BJ (cell line): ENCODE measurements around the gene TRIM67. TPM values are rescaled to one million over a fixed set of nuclear protein-coding genes. Genes with fewer than 3 reads are reported as not detected.
"Not testable (repeated sequence)": the region's sequence is repeated elsewhere in the genome, so short reads cannot be mapped to it uniquely, and the experiment has no call there.

ENCODE experiments used
- CTCF ChIA-PET: fragments of 350-600 bp; formaldehyde crosslinking; extraction: SDS; loops from one replicate; lab custom pipeline; 2021; ENCODE audit warnings: antibody characterized with exemption, inconsistent platforms; lab: Yijun Ruan, JAX
- POLR2A ChIA-PET: fragments of 300-600 bp; sonication (Branson Sonifier 250); formaldehyde crosslinking; extraction: SDS; loops from one replicate; lab custom pipeline; 2021; ENCODE audit warnings: antibody characterized with exemption; lab: Charles Lee
- DNase-seq: peaks from one replicate; pipeline ENCODE4 v3.0.0-alpha.2; 2011; ENCODE audit warnings: low read depth
- H3K27me3 ChIP-seq: 2 replicates; pipeline ENCODE4 v1.6.0; 2011; ENCODE audit warnings: low read length; ENCODE audit not compliant: control insufficient read depth, insufficient read depth
- H3K36me3 ChIP-seq: 2 replicates; pipeline ENCODE4 v1.5.1; 2011; ENCODE audit warnings: low read length; ENCODE audit not compliant: control insufficient read depth, insufficient read depth
- H3K4me3 ChIP-seq: 2 replicates; pipeline ENCODE4 v1.5.1; 2011; ENCODE audit warnings: low read depth, mild to moderate bottlenecking, control low read depth, low read length
- polyA plus RNA-seq: library from polyadenylated mRNA; depleted of rRNA; stranded (reverse); fragments of >200 nt; gene quantifications from 2 replicates; pipeline ENCODE4 v1.2.3, GENCODE V29; 2011
- TF ChIP-seq, protein P1 (sequence below): IDR thresholded peaks from 2 replicates; pipeline ENCODE4 v1.5.1; 2011; ENCODE audit warnings: low read depth, mild to moderate bottlenecking, control low read depth, inconsistent platforms, low read length, moderate library complexity; ENCODE audit not compliant: insufficient read depth

TRIM67 gene
- polyA plus RNA-seq, 1 experiment, result 0.02 TPM

DNA sequence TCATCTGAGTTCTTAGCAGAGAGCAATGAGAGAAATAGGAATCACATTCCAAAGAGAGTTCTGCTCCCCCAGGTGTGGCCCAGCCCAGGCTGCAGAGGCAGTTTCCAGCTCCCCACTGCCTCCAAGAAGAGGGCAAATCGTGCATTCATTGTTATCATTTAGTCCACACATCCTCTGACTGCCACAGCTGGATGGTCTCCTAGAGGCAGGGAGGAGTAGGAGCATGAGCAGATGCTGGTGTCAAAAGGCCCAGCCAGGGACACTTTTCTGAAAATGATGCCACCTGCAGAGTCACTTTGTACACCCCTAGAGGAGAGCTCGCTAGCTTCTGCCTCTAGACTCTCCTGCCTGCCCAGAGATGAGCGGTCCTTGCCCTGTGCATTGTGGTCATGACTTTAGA, 45.6 kb downstream of the TRIM67 start:
- ChIA-PET POLR2A (no interaction called here), CTCF (interaction anchor here (0.5 to 2.3 kb wide), 11 partner anchors 10 to 410 kb away, joined by 3 to 18 read pairs (median 4); partner anchors contain the start of gene FAM89A)
- H3K4me3 ChIP-seq, result no peak overlapping the region
- no peak for DNase-seq
- no peaks in the 10 kb centered on the region for H3K36me3 ChIP-seq
- H3K27me3 ChIP-seq, result peaks cover 7% of the 10 kb centered on the region
- TF ChIP-seq, protein P1, sequence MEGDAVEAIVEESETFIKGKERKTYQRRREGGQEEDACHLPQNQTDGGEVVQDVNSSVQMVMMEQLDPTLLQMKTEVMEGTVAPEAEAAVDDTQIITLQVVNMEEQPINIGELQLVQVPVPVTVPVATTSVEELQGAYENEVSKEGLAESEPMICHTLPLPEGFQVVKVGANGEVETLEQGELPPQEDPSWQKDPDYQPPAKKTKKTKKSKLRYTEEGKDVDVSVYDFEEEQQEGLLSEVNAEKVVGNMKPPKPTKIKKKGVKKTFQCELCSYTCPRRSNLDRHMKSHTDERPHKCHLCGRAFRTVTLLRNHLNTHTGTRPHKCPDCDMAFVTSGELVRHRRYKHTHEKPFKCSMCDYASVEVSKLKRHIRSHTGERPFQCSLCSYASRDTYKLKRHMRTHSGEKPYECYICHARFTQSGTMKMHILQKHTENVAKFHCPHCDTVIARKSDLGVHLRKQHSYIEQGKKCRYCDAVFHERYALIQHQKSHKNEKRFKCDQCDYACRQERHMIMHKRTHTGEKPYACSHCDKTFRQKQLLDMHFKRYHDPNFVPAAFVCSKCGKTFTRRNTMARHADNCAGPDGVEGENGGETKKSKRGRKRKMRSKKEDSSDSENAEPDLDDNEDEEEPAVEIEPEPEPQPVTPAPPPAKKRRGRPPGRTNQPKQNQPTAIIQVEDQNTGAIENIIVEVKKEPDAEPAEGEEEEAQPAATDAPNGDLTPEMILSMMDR, result no peak

DNA sequence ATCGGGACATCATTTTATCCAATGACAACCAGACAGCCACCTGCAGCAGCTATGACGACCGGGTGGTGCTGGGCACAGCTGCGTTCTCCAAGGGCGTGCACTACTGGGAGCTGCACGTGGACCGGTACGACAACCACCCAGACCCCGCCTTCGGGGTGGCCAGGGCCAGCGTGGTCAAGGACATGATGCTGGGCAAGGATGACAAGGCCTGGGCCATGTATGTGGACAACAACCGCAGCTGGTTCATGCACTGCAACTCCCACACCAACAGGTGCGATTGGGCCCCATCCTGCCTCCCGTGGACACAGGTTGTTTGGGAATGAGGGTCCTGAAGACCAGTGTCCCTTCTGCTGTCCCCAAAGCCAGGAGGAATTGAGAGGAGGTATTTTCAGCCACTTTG, 47.1 kb downstream of the TRIM67 start:
- ChIA-PET POLR2A (no interaction called here), CTCF (interaction anchor here (0.8 to 3.9 kb wide), 5 partner anchors 10 to 576 kb away, joined by 3 to 49 read pairs (median 3); no protein-coding TSS in a partner anchor)
- DNase-seq, result no peak
- Histone ChIP-seq H3K27me3 (peaks cover 6% of the 10 kb centered on the region), H3K4me3 (no peak overlapping the region), H3K36me3 (no peaks in the 10 kb centered on the region)
- TF ChIP-seq, protein P1, result no peak

DNA sequence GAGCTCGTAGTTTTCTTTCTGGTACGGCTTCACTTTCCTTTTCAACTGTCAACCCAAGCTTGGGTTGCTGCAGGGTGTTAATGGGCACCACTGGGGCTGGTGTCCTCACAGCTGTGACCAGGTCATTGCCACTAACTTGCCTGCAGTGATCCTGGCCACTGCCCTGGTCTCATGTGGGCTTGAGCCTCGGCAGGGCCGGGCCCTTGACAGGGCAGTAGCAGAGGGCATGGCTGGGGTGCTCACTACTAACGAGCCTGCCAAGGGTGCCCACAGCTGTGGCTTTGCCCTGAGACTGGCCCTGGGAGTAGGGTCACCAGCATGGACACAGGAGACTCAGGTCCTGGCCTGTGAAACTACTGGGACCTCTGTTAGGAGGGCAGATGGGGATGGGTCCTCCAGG, 47.7 kb downstream of the TRIM67 start:
- peaks cover 7% of the 10 kb centered on the region for H3K27me3 ChIP-seq
- no peak overlapping the region for H3K4me3 ChIP-seq
- TF ChIP-seq, protein P1, result no peak
- ChIA-PET POLR2A (no interaction called here), CTCF (interaction anchor here (0.8 to 3.9 kb wide), 11 partner anchors 10 to 577 kb away, joined by 3 to 49 read pairs (median 4); no protein-coding TSS in a partner anchor)
- H3K36me3 ChIP-seq, result no peaks in the 10 kb centered on the region
- DNase-seq, result no peak

DNA sequence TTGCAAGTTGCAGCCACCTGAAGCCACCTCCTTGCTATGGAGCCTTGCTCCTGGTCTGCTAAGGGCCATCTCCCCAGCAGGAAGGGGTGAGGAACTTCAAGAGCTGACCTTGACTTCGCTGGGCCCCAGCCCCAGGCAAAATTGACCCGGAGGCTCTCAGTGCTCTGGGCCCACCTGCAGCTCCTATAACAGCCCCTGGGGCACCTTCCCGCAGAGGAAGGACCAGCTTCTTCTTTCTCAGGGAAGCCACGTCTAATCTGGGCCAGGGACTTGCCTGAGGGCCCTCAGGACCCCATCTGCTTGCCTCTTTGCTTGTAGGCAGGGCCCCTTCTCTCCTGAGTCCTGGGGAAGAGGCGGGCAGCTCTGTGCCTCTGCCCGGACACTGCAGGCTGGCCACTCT, 48.3 kb downstream of the TRIM67 start:
- TF ChIP-seq, protein P1, result no peak
- peaks cover 10% of the 10 kb centered on the region for H3K27me3 ChIP-seq
- no peak for DNase-seq
- H3K4me3 ChIP-seq, result no peak overlapping the region
- H3K36me3 ChIP-seq, result no peaks in the 10 kb centered on the region
- CTCF ChIA-PET, result interaction anchor here (0.6 to 3.9 kb wide), 20 partner anchors 11 to 466 kb away, joined by 3 to 49 read pairs (median 5); no protein-coding TSS in a partner anchor
- POLR2A ChIA-PET, result no interaction called here

DNA sequence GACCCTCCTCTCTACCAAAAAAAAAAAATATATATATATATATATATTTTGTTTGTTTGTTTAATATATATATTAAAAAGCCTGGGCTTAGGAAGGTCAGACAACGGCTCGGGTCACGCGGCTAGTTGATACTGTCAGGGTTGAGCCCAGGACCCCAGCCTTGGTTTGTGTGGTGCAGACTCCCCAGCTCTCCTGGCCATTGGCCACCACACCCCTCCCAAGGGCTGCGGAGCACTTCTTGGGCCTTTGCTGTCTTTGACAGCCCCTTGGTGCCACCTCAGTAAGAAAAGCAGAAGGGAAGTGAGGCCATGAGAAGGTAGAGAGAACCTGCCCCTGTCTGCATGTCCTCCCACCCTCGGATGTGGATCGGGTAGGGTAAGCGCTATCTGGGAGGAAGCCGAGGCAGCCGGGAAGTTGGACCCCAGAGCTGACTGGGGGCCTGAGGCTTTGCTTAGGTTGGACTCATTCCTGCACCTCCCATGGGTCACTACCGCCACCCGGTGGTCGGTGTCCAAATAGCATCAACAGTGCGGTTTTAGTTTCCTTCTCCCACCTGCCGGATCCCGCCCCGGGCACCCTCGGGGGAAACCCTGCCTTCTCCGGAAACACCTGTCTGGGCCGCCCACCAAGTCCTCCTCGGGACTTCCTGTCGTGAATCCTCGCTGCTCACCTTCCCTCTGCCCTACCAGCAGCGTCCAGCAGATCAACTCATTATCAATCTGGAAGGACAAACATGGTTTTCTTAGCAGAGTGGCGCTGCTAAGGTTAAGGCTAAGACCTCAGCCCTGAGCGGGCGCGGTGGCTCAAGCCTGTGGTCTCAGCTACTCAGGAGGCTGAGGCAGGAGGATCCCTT, 49.4 kb downstream of the TRIM67 start:
- CTCF ChIA-PET, result interaction anchor here (0.6 to 3.9 kb wide), 24 partner anchors 16 to 438 kb away, joined by 3 to 49 read pairs (median 4); no protein-coding TSS in a partner anchor

DNA sequence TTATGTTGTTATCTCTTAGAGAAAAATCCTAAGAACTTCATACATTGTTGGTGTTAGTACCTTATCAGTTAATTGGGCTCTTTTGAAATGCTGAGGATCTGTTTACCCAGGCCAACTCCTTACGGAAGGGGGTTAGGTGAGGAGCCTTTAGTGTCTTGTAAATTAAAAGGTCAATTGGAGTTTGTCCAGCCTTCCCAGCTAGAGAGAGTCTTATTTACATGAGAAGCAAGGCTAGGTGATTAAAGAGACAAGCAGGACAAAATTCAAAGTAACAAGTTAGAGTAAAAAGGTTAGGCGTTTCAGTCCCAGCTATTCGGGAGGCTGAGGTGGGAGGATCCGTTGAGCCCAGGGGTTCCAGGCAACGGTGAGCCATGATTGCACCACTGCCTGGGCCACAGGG, 50.4 kb downstream of the TRIM67 start:
- H3K4me3 ChIP-seq, POLR2A ChIA-PET: not testable (repeated sequence)
- CTCF ChIA-PET, result interaction anchor here (0.6 to 3.9 kb wide), 10 partner anchors 15 to 439 kb away, joined by 3 to 49 read pairs (median 6); no protein-coding TSS in a partner anchor

More for the DNA sequence above, 49.4 kb downstream of the TRIM67 start:
- H3K27me3 ChIP-seq, result peaks cover 14% of the 10 kb centered on the region
- DNase-seq, result peak; percentile 4
- no peaks in the 10 kb centered on the region for H3K36me3 ChIP-seq
- H3K4me3 ChIP-seq, result peak overlapping the region; percentile 39
- TF ChIP-seq, protein P1, result peak; percentile 90
- POLR2A ChIA-PET, result no interaction called here

More for the DNA sequence above, 50.4 kb downstream of the TRIM67 start:
- not testable (repeated sequence) for H3K36me3 ChIP-seq, DNase-seq
- peaks cover 17% of the 10 kb centered on the region for H3K27me3 ChIP-seq
